Vagina (tissue), 2 donors: ENCODE measurements around the gene CHPF2. TPM values are rescaled to one million over a fixed set of nuclear protein-coding genes. Genes with fewer than 3 reads are reported as not detected.

Experiments
- DNase-seq, 2 donors: peaks; one replicate each; pipeline ENCODE4 v3.0.0-alpha.2; 2017; ENCODE audit errors: extremely low spot score in 2 of 2
- H3K27ac ChIP-seq: fragments of 200-600 bp; sonication (generic); one replicate; pipeline ENCODE4 v1.5.1; 2019
- H3K27me3 ChIP-seq: fragments of 200-600 bp; sonication (generic); one replicate; pipeline ENCODE4 v1.5.1; 2019
- H3K36me3 ChIP-seq, 2 donors: fragments of 200-600 bp; sonication (generic); one replicate each; pipeline ENCODE4 v1.5.1; 2017 to 2019
- H3K4me1 ChIP-seq: fragments of 200-600 bp; sonication (generic); one replicate; pipeline ENCODE4 v1.5.1; 2019
- H3K4me3 ChIP-seq, 2 donors: fragments of 200-600 bp; sonication (generic); 1 replicate in 1 of 2; 2 replicates in 1 of 2; pipeline ENCODE4 v1.5.1; 2016 to 2019
- H3K9me3 ChIP-seq: fragments of 200-600 bp; sonication (generic); one replicate; pipeline ENCODE4 v1.5.1; 2019
- CTCF ChIP-seq, 3 experiments: fragments of 450-650 bp in 2 of 3; fragments of 200-600 bp in 1 of 3; sonication (generic) in 1 of 3; IDR thresholded peaks; one replicate each; pipeline ENCODE4 v1.5.1; 2017 to 2019; ENCODE audit warnings: antibody characterized with exemption in 3 of 3, mild to moderate bottlenecking in 2 of 3, moderate library complexity in 2 of 3
- POLR2A ChIP-seq, 2 donors: fragments of 450-650 bp; IDR thresholded peaks; one replicate each; pipeline ENCODE4 v1.6.1; 2017; ENCODE audit warnings: antibody characterized with exemption in 2 of 2, mild to moderate bottlenecking in 2 of 2, moderate library complexity in 2 of 2
- POLR2AphosphoS5 ChIP-seq, 2 donors: sonication (generic); formaldehyde crosslinking; IDR thresholded peaks; one replicate each; pipeline ENCODE4 v1.9.0; 2017; ENCODE audit warnings: antibody characterized with exemption in 2 of 2, mild to moderate bottlenecking in 2 of 2, low read depth in 1 of 2; ENCODE audit not compliant: insufficient read depth in 1 of 2
- intact Hi-C: fragments of 100-400 bp; cut with DNase I; formaldehyde crosslinking; loops from one replicate; pipeline ENCODE4 v1.15.1; 2023
- total RNA-seq: library from RNA; depleted of rRNA; stranded (reverse); fragments of >200 nt; gene quantifications from one replicate; pipeline ENCODE4 v1.2.3, GENCODE V29; 2016

CHPF2 gene
- total RNA-seq, 1 donor from 2014 or later, result 28.0 TPM

GRCh38 chr7:151207315-151207714 is 25.0 kb upstream of the CHPF2 start:
- Histone ChIP-seq H3K4me1 (no peaks in the 10 kb centered on the region), H3K27ac (no peak overlapping the region), H3K27me3 (no peaks in the 10 kb centered on the region), H3K4me3 (no peak overlapping the region), H3K36me3 (no peaks in the 10 kb centered on the region), H3K9me3 (no peaks in the 10 kb centered on the region)
- no peak for TF ChIP-seq POLR2A (IDR thresholded peaks at IDR 0.05)
- no peak for TF ChIP-seq CTCF (IDR thresholded peaks at IDR 0.05)
- TF ChIP-seq POLR2AphosphoS5 (IDR thresholded peaks at IDR 0.05; ENCODE audit: insufficient read depth in 1 of 2, low read depth in 1 of 2), result no peak
- DNase-seq, result no peak
- intact Hi-C loops, result no loop called here

- Histone ChIP-seq H3K27ac (no peak overlapping the region), H3K36me3 (no peaks in the 10 kb centered on the region), H3K4me1 (no peaks in the 10 kb centered on the region), H3K4me3 (no peak overlapping the region), H3K27me3 (no peaks in the 10 kb centered on the region), H3K9me3 (no peaks in the 10 kb centered on the region)
- DNase-seq, result no peak
- TF ChIP-seq POLR2A (IDR thresholded peaks at IDR 0.05), result no peak
- no peak for TF ChIP-seq POLR2AphosphoS5 (IDR thresholded peaks at IDR 0.05; ENCODE audit: insufficient read depth in 1 of 2, low read depth in 1 of 2)
- TF ChIP-seq CTCF (IDR thresholded peaks at IDR 0.05), result no peak
- intact Hi-C loops, result no loop called here
Observed at GRCh38 chr7:151207804-151208203, 24.5 kb upstream of the CHPF2 start.

- no peaks in the 10 kb centered on the region for H3K27me3 ChIP-seq
- no peaks in the 10 kb centered on the region for H3K4me1 ChIP-seq
- no peak overlapping the region for H3K4me3 ChIP-seq
- intact Hi-C loops, result no loop called here
- no peak overlapping the region for H3K27ac ChIP-seq
- TF ChIP-seq POLR2A (IDR thresholded peaks at IDR 0.05), result no peak
- TF ChIP-seq POLR2AphosphoS5 (IDR thresholded peaks at IDR 0.05; ENCODE audit: insufficient read depth in 1 of 2, low read depth in 1 of 2), result no peak
- no peak for TF ChIP-seq CTCF (IDR thresholded peaks at IDR 0.05)
- DNase-seq, result no peak
- H3K9me3 ChIP-seq, result no peaks in the 10 kb centered on the region
- H3K36me3 ChIP-seq, result peaks cover 0 to 4% of the 10 kb centered on the region in 2 donors
Observed at GRCh38 chr7:151208253-151208862, 23.9 kb upstream of the CHPF2 start.

GRCh38 chr7:151209588-151209987 is 22.7 kb upstream of the CHPF2 start:
- Histone ChIP-seq H3K4me1 (no peaks in the 10 kb centered on the region), H3K27ac (no peak overlapping the region), H3K27me3 (no peaks in the 10 kb centered on the region), H3K9me3 (no peaks in the 10 kb centered on the region), H3K4me3 (no peak overlapping the region), H3K36me3 (peaks cover 0 to 17% of the 10 kb centered on the region in 2 donors)
- DNase-seq, result no peak
- intact Hi-C loops, result no loop called here
- TF ChIP-seq POLR2A (IDR thresholded peaks at IDR 0.05), result no peak
- TF ChIP-seq POLR2AphosphoS5 (IDR thresholded peaks at IDR 0.05; ENCODE audit: insufficient read depth in 1 of 2, low read depth in 1 of 2), result no peak
- TF ChIP-seq CTCF (IDR thresholded peaks at IDR 0.05), result no peak

- Histone ChIP-seq H3K36me3 (peaks cover 0 to 23% of the 10 kb centered on the region in 2 donors), H3K27me3 (no peaks in the 10 kb centered on the region), H3K9me3 (no peaks in the 10 kb centered on the region), H3K27ac (no peak within 1 kb of the TSS), H3K4me3 (no peak within 1 kb of the TSS), H3K4me1 (no peaks in the 10 kb centered on the region)
- intact Hi-C loops, result no loop called here
- DNase-seq, result no peak
- no peak for TF ChIP-seq POLR2AphosphoS5 (IDR thresholded peaks at IDR 0.05; ENCODE audit: insufficient read depth in 1 of 2, low read depth in 1 of 2)
- no peak for TF ChIP-seq CTCF (IDR thresholded peaks at IDR 0.05)
- no peak for TF ChIP-seq POLR2A (IDR thresholded peaks at IDR 0.05)
Observed at GRCh38 chr7:151210087-151210854, 22.0 kb upstream of the CHPF2 start, which contains the start of gene H2BK1. H2BK1 (minus strand) TSS chr7:151210488; CDS start chr7:151210318, 170 bp downstream.
